HG03103 (cell line): Measurements from ENCODE around the gene CUL4A.

Experiments used
- ATAC-seq: cut with Tn5 transposase; IDR thresholded peaks from one replicate; pipeline ENCODE4 v1.9.1; 2021; ENCODE audit warnings: low read depth; ENCODE audit not compliant: unreplicated experiment

CUL4A gene

DNA sequence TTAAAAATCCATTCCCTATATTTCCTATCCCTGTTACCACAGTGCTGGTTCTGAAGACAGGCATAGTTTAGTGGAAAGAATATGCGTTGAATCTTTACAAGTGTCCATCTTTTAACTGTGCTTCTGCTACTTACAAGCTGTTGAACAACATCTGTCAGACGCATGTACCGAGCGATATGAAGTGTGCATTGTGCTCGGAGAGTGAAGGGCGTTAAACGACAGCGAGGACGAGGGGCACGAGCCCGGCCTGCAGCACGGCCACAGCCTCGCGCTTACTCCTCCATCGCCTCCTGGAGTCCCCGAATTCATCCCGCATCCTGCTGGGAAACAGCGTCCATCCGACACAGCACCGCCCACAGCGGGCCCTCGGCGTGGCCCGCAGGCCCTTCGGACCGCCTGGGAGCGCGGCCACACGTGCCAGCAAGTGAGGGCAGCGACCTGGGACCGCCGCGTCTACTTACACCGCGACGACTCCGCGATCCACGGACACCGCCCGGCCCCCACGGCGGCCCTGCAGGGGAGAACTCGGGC, 1.5 kb upstream of the CUL4A start:
- peak; percentile 2 for ATAC-seq

DNA sequence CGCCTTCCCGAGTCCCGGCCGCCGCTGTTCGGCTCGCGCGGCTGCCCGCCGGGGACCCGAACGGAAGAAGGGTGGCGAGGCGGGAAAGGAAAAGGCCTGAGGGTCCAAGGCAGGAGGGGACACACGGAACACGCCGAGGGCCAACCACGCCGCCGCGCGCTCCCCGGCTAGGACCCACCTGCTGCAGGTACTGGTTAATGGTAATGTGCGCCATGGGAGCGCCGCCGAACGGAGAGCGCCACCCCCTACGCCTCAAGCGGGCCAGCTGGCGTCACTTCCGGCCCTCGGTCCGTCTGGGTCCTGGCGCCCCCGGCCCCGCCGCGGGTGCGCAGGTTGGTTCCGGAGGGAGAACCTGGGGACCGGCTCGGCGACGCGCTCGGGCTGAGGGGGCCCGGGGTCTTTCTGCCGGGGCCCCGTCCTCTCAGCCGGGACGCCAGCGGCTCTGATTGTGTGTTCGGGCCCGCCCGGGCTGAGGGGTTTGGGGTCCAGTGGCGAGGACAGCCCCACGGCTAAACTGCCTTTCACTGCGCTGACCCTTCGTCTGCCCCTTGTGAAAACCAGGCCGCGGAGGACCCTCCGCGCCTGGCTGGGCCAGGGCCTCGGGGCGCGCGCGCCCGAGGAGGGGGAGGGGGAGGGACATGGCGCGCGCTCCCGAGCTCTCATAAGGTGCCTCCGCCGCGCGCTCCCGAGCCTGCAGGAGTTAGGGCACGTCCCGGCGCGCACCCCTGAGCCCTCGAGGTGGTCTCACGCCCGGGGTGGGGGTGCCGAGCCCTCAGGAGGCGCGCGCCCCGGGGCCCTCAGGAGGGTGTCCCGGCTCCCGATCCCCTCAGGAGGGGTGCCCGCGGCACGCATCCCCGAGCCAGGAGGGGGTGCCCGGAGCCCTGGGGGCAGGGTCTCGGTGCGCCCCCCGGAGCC, 735 bp upstream of the CUL4A start, which contains the start of gene PCID2:
Gene PCID2, minus strand, starts transcription at position 249 of the 915 bp plus-strand sequence. Its CDS starts 35 bp downstream, at position 214.
- peak; percentile 70 for ATAC-seq

DNA sequence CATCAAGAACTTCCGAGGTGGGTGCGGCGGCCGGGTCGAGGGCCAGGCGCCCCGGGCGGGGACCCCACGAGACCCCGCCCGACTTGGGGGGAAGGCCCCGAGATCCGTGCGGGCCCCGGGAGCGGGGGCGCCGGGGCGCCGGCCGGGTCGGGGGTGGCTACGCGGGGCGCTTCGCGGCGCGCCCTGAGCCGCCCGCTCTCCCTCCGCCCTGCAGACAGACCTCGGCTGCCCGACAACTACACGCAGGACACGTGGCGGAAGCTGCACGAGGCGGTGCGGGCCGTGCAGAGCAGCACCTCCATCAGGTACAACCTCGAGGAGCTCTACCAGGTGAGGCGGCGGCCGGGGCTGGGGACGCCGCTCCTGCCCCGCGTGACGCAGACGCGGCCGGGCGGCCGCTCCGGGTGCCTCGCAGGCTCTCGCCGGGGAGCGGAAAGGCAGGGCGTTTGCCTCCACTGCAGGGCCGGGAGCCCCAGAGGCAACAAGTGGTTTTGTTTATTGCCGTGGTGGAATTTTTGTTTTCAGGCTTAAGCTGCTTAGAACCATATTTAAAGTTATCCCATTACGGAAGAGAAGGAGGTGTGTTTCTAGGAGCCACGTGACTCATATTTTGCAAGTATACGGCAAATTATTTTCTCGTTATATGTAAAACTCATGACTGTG, 477 bp downstream of the CUL4A start:
- peak; percentile 38 for ATAC-seq

DNA sequence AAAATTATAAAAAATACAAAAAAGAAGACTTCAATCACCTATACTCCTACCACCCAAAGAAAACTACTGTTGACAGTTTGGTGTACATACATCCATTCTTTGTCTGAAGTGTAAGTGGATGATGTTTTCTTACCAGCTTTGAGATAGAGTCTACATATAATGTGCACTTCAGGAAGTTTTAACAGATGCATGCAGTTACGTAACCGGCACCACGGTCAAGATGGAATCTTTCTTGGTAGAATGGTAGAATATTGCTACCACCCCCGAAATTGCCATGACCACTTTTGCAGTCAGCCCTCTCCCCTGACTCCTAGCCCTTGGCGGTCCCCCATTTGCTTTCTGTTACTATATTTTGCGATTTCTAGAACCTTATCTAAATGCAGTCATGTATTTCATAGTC, 1.4 kb downstream of the CUL4A start:
- no peak for ATAC-seq

DNA sequence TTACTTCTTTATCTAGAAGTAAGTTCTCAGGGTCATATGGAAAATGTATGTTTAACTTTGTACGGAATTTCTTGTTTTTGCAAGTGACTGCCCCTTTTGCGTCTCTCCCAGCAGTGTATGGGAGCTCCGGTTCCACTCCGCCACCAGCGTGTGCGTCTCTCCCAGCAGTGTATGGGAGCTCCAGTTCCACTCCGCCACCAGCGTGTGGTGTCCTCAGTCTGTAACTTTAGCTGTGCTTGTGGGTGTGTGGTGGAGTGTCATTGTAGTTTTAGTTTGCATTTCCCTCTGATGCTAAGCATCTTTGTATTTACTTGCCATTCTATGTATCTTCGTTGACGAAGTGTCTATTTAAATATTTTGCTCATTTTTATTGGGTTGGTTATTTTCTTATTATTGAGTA, 2.4 kb downstream of the CUL4A start:
- ATAC-seq, result no peak

DNA sequence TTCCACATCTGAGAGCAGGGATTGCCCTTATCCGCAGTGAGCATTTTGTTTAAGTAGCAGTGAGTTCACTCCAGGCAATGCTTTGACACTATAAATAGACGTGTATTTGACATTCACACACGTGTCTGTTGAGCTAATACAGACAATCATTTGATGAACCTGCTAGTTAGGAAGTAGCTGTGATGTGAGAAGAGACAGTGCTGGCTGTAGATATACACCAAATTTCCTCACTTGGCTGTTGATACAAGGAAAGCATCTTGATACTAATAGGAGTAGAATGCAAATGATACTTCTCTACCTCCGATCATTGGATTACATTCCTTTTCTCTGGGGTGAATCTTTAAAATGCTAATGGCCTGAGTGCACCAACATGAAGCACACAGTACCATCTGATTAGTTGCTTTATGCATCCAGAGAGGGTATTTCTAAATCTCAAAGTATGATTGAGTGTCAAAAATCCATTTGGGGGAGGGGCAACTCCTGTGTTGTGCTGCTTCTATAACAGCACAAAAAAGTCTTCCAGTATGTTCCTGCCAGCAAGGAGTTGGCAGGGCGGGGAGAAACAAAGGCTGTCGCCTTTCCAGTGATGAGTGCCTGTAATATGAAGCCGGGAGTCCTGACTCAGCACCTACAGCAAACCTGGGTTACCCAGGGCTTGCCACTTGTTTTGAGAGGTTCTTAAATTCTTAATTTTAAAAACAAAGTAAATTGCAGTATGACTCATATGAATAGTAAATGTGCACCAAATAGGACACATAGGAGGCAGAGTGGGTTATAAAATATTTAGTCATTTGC, 7.0 kb downstream of the CUL4A start:
- ATAC-seq, result no peak

DNA sequence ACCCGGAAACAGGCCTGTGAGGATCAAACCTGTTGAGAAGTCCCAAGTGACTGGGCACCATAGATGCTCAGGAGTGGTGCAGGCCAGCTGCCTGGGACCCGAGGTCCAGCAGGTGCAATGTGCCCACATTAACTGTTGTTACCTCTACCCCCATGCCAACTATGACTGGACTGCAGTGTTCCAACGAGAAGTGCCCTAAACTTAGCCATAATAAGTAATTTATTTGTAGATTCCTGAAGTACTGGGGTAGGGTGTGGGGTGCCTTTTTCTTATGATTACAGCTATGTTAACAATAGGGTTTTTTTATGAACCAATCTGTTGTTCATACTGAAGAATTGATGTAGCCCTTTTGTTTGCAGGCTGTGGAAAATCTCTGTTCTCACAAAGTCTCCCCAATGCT, 9.2 kb downstream of the CUL4A start:
- no peak for ATAC-seq

DNA sequence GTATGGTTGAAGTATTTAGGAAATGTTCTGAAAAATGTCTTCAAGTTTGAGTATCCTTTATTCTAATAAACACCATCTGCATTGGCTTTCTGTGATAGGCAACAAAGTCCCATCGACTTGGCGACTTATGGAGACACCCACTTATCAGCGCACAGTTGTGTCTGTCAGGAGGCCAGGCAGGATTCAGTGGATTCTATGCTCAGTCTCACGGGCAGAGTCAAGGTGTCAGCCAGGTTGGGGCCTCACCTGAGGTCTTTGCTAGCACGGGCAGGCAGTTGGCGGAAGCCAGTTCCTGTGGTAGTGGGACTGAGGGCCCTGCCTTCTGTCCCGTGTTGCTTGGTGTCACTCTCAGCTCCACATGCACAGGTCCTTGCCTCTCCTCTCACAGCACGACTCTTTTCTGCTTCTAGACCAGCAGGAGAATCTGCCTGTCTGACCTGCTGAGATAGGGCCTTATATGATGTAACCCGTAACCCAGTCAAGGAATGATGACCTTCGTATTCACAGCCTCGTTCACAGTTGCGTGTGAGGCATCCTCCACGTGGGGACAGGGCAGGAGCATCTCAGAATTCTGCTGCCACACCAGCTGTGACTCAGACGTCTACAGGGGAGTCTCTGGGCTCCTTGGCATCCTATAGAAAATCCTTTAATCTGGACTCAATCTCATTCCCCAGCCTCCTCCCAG, 10.0 kb downstream of the CUL4A start:
- ATAC-seq, result no peak

DNA sequence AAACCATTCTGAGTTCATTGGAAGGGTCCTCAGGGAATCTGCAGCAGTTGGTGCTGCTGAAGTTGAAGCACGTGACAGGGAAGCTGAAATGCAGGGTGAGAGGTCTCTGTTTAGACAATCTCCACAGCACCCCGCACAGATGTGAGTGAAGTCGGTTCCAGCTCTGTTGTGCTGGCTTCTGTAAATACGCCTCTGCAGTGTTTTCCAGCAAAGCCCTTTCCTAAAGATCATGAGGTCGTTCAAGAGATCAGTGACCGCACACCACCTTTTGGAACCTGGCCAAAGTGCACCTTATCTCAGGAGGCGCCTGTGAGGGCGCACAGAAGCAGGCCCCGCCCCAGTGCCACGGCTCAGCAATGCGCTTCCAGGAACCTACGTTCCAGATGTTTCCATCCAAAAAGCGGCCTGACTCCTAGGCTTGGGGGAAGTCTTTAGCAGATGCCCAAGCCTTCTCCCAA, 10.8 kb downstream of the CUL4A start:
- no peak for ATAC-seq

DNA sequence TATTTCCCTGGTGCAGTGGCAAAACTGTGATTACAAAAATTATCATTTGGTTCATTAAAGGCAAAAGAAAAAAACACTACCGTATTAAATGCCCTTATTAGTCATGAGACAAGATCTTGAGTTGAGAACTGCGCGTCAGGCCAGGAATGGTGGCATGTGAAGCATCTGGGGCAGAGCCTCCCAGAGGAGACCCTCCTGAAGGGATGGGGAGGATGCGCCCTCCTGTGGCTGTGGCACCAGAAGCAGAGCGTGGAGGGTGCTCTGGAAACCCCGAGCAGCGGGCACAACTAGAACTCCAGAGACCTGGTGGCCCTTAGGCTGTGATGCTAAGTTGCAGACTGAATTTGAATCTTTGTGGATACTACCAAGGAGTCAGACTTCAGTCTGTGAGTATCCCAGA, 11.5 kb downstream of the CUL4A start:
- no peak for ATAC-seq

DNA sequence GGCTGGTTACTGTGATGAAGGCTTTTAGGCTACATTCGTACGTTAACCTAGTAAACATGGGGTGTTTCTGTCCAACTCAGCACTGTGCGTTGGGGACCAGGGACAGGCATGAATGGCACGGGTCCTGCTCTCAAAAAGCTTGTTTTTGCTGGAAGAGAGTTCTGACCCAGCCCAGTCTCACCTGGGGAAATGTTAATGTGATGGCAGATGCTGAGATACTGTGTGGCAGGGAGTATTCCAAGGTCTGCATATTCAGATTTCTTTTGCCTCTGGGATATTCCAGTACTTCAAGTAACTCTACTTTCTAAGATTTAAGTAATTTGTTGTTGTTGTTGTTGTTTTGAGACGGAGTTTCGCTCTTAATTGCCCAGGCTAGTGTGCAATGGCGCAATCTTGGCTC, 13.7 kb downstream of the CUL4A start:
- no peak for ATAC-seq

DNA sequence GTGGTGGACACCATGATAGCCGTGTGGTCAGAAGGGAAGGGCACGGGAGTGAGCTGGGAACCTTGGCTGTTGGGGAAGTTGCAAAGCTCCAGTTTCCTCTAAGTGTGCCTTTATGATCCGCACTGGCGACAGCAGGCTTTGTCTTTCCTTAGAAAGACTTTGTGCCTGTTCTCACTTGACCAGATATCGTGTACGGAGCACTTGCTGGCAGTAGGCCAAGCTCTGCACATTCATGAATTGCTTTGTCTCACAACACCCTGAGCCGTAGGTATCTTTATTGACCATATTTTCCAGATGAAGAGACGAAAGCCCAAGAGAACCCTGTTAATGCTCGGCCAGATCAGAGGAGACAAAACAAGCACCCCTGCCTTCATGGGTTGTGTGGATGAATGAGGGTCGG, 15.1 kb downstream of the CUL4A start:
- ATAC-seq, result no peak

DNA sequence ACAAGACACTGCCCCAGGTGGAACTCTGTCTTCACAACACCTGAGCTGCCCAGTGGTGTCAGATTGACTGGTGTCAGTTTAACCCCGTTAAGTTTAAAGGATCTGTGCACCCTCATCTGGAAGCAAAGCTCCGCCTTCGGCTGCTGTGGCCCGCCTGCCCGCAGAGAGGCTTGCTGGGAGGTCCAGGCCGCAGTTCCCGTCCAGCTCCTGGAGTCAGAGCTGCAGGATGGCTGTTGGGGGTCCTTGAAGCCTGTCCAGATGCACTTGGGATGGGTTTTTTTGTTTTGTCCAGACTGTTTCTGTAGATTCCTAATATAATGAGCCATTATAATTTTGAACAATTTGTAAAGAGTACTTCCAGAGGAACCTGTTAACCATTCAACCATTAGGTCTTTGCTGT, 16.1 kb downstream of the CUL4A start:
- no peak for ATAC-seq

DNA sequence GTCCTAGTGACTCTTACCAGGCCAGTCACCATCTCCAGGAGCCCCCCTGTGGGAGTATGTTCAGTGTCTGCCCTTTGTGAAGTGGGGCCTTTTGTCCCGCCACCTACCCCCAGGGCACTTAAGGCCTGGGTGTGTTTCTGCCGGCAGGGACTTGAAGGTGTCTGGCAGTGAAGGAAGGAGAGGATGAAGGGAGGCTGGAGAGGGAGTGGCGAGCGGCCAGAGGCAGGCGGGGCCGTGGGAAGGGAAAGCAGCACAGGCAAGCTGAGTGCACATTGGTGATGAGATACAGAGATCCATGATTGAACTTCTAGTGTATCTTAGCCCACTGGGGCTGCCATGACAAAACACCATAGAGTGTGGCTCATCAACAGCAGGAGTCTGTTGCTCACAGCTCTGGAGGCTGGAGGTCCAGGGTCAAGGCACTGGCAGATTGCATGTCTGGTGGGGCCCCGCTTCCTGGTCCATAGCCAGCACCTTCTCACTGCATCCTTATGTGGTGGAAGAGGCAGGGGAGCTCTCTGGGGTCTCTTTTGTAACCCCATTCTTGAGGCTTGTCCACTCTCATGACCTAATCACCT, 17.5 kb downstream of the CUL4A start:
- ATAC-seq, result no peak

DNA sequence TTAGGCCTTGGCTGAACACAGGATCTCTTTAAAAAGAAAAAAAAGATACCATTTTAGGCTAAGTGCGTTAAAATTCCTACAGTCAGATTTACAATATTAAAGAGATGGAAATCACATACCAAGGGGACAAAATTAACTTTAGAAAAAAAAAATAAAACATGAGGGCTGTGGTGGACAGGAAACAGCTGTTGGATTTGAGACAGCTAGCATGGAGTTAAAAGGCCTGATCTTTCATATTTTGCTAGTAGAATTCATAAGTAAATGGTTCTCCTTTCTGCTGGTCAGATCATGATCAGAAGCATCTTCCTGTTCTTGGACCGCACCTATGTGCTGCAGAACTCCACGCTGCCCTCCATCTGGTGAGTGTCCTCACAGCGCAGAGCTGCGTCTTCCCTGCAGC, 19.7 kb downstream of the CUL4A start:
- no peak for ATAC-seq

DNA sequence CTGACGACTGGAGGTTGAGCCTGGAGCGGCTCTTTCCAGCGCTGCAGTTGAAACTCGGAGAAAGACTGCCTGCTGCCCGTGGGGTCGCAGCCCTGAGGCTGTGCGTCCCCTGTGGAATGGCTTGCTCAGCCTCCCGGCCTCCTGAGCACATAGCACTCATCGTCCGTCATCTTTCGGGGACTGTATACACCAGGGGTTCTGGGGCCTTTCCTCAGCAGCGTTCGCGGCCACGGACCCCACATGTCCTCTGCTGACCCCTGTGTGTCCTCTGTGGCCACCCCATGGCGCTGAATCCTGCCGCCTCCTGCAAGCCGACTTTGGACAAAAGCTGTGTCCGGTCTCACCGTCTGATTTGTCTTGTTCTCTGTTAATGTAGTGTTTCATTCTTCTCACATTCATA, 20.4 kb downstream of the CUL4A start:
- no peak for ATAC-seq

DNA sequence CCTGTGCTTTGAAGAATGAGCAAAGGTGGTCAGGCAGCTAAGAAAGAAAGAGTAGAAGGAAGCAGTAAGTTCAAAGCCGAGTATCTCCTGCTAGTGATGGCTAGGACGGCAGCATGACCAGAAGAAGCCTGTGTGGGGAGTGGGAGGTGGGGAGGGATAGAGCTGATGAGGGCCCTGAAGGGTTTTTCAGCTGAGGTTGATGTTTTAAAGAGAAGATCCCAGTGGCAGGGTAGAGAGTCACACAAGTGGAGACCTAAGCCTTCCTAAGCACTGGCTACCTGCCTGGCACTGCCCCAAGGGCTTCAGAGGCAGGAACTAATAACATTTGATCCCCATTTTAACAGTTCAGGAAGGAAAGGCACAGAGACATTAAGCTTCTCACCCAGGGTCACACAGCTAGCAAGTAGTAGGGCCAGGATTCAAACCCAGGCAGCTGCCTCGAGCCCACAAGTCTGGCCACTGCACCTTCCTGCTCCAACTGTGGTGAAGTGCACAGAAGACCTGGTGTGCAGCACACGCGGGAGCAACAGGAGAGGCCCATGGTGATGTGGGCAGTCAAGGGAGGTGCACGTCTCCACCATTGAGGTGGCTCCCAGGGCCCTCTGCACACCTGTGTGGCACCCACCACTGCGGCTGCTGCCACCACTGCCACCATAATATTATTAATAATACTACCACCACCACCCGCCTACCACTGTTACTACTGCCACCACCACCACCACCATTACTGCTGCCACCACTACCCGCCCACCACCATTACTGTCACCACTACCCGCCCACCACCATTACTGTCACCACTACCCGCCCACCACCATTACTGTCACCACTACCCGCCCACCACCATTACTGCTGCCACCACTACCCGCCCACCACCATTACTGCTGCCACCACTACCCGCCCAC, 22.1 kb downstream of the CUL4A start:
- ATAC-seq, result no peak

DNA sequence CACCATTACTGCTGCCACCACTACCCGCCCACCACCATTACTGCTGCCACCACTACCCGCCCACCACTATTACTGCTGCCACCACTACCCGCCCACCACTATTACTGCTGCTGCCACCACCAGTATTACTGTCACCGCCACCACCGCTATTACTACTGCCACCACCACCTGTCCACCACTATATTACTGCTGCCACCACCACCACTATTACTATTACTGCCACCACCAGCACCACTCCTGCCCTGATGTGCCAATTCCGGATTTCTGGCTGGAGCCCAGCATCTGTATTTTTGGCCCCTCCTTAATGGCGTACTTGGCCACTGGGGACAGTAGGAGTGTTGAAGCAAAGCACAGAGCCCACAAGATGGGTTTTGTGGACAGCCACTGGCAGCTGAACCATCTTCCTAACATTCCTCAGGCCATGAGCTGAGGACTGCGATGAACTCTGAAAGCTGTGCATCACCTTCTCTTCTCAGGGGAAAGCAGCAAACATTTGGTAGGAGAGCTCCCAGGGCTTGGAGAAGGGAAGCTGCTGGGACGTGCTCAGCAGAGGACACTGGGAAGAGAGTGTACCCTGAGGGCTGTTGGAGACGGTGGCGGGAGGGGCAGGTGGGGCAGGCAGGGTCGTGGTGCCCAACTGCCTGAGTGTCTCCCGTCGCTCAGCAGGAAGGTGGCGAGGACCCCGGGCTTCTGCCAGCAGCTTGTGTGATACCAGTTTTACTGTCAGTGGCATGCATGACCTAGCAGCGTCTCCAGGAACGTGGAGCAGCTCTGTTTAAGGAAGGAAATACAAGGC, 23.0 kb downstream of the CUL4A start:
- no peak for ATAC-seq
